Esophagus squamous epithelium (tissue), 5 donors: ENCODE measurements around the gene CD3E. TPM values are rescaled to one million over a fixed set of nuclear protein-coding genes. Genes with fewer than 3 reads are reported as not detected.

Source experiments
- DNase-seq: peaks from one replicate; lab custom pipeline; 2025; lab: John Stamatoyannopoulos, UW
- H3K27ac ChIP-seq, 4 donors: fragments of 200-600 bp; sonication (generic); one replicate each; pipeline ENCODE4 v1.5.1; 2016 to 2019; ENCODE audit warnings: mild to moderate bottlenecking in 1 of 4
- H3K27me3 ChIP-seq, 4 donors: fragments of 200-600 bp; sonication (generic); 1 replicate in 3 of 4; 2 replicates in 1 of 4; pipeline versions ENCODE4 v1.5.1 to v1.6.0; 2017 to 2021; ENCODE audit warnings: antibody characterized with exemption in 1 of 4
- H3K36me3 ChIP-seq, 3 donors: fragments of 200-600 bp; sonication (generic); one replicate each; pipeline ENCODE4 v1.5.1; 2016 to 2019
- H3K4me1 ChIP-seq, 3 donors: fragments of 200-600 bp; sonication (generic); one replicate each; pipeline ENCODE4 v1.5.1; 2017 to 2019
- H3K4me3 ChIP-seq, 4 donors: fragments of 200-600 bp; sonication (generic); 1 replicate in 3 of 4; 2 replicates in 1 of 4; pipeline ENCODE4 v1.5.1; 2016 to 2019; ENCODE audit warnings: mild to moderate bottlenecking in 2 of 4, moderate library complexity in 1 of 4
- H3K9me3 ChIP-seq, 3 donors: fragments of 200-600 bp; sonication (generic); one replicate each; pipeline ENCODE4 v1.5.1; 2016 to 2019
- POLR2A ChIP-seq, 4 donors: fragments of 450-650 bp; IDR thresholded peaks; one replicate each; pipeline ENCODE4 v1.6.1; 2017; ENCODE audit warnings: antibody characterized with exemption in 4 of 4, mild to moderate bottlenecking in 4 of 4, moderate library complexity in 3 of 4
- WGBS, 2 donors: methylation state at CpG; one replicate each; pipeline ENCODE4 v1.1.5; 2018; 5-methylcytosine and 5-hydroxymethylcytosine counted together
- intact Hi-C: fragments of 100-400 bp; cut with DNase I; formaldehyde crosslinking; loops from one replicate; pipeline ENCODE4 v1.15.0; 2022
- total RNA-seq, 4 donors: library from RNA; depleted of rRNA; stranded (reverse); fragments of >200 nt; gene quantifications; one replicate each; pipeline ENCODE4 v1.1.0, GENCODE V29; 2016
- TF ChIP-seq, protein P1 (sequence below), 6 experiments: fragments of 450-650 bp in 4 of 6; fragments of 200-600 bp in 2 of 6; sonication (generic) in 2 of 6; IDR thresholded peaks; one replicate each; pipeline ENCODE4 v1.5.1; 2016 to 2019; ENCODE audit warnings: antibody characterized with exemption in 6 of 6, mild to moderate bottlenecking in 4 of 6, moderate library complexity in 4 of 6
- donor health status: DM: yes; HTN: yes; CAD: no.

The CD3E gene
- total RNA-seq, 4 donors from 2014 or later, result 1.9 to 7.8 (median 3.1) TPM

DNA sequence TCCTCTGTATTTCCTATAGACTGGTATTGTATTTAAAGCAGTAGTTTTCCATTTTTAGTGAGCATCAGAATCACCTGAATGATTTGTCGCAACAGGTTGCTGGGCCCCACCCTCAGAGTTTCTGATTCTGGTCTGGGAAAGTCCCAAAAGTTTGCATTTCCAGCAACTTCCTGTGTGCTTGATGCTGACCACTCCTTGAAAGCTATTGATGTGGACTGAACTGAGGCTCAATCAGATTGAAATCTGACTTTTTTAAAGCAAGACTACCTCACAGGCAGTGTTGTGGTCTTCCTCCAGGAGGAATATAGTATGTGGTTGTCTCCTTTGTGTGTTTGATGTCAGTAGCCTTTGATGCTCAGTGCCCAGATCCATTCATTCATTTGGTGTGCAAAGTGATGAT is 23.2 kb upstream of the CD3E start:
- no peak for DNase-seq

DNA sequence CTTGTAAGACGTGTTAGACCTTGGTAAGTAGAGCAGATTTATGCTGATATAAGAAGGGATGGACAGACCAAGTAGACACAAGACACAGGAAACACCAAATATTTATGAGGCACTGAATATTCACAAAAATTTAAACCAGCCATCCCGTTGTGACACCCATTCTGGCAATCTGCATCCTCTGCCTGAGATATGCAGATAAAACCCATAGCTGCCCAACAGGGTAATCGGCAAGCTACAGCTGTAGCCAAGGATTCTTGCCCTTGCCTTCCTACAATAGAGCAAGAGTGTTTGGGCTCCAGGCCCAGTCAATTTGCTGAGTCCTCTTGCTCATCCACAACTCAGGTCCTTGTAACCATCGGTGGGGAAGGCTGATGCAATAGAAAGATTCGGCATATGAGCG is 21.9 kb upstream of the CD3E start:
- Histone ChIP-seq H3K9me3 (no peaks in the 10 kb centered on the region), H3K27me3 (no peaks in the 10 kb centered on the region), H3K4me1 (peaks cover 0 to 51% (median 11%) of the 10 kb centered on the region in 3 donors), H3K36me3 (no peaks in the 10 kb centered on the region), H3K4me3 (no peak overlapping the region), H3K27ac (peak overlapping the region in 2 of 4 donors; percentile 21 to 27)
- no peak for DNase-seq
- intact Hi-C loops, result no loop called here
- TF ChIP-seq, protein P1, sequence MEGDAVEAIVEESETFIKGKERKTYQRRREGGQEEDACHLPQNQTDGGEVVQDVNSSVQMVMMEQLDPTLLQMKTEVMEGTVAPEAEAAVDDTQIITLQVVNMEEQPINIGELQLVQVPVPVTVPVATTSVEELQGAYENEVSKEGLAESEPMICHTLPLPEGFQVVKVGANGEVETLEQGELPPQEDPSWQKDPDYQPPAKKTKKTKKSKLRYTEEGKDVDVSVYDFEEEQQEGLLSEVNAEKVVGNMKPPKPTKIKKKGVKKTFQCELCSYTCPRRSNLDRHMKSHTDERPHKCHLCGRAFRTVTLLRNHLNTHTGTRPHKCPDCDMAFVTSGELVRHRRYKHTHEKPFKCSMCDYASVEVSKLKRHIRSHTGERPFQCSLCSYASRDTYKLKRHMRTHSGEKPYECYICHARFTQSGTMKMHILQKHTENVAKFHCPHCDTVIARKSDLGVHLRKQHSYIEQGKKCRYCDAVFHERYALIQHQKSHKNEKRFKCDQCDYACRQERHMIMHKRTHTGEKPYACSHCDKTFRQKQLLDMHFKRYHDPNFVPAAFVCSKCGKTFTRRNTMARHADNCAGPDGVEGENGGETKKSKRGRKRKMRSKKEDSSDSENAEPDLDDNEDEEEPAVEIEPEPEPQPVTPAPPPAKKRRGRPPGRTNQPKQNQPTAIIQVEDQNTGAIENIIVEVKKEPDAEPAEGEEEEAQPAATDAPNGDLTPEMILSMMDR (IDR thresholded peaks at IDR 0.05), result no peak
- no peak for TF ChIP-seq POLR2A (IDR thresholded peaks at IDR 0.05)
- 69 to 76% methylated on average over 6 of the region's 6 CpGs for WGBS, 2 donors

More for the DNA sequence above, 23.2 kb upstream of the CD3E start:
- intact Hi-C loops, result no loop called here
- TF ChIP-seq, protein P1 (IDR thresholded peaks at IDR 0.05), result no peak
- TF ChIP-seq POLR2A (IDR thresholded peaks at IDR 0.05), result no peak
- H3K4me1 ChIP-seq, result peaks cover under 1 to 61% (median 19%) of the 10 kb centered on the region in 3 donors
- H3K9me3 ChIP-seq, result no peaks in the 10 kb centered on the region
- H3K4me3 ChIP-seq, result no peak overlapping the region
- no peaks in the 10 kb centered on the region for H3K36me3 ChIP-seq
- peak overlapping the region; percentile 25 to 63 (median 60) for H3K27ac ChIP-seq
- H3K27me3 ChIP-seq, result no peaks in the 10 kb centered on the region
- 31 to 33% methylated on average over 1 of the region's 1 CpG for WGBS, 2 donors

DNA sequence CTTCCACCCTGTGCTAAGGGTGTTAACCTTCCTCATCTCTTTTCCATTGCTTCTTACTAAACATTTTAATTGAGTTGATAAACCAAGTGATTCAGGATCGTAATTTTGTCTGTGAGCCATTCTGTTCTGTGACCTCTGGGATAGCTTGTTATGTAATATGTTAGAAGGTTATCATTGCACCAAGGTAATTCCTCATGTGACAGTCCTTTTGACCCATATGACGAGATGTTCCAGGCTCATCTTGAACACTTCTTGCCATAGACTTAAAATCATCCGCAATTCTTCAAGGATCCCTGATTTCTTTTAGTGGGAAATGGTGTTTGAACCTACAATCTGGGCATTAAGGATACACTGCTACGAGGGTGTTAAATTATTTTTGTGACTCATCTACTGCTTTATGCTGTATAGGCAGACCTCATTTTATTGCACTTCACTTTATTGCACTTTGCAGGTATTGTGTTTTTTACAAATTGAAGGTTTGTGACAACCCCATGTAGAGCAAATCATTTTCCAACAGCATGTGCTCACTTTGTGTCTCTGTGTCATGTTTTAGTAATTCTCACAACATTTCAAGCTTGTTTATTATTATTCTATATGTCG is 21.4 kb upstream of the CD3E start:
- WGBS, 2 donors, result 66 to 69% methylated on average over 5 of the region's 5 CpGs
- no peak for DNase-seq
- no peaks in the 10 kb centered on the region for H3K36me3 ChIP-seq
- peaks cover 0 to 45% (median 7%) of the 10 kb centered on the region in 3 donors for H3K4me1 ChIP-seq
- H3K27me3 ChIP-seq, result no peaks in the 10 kb centered on the region
- intact Hi-C loops, result no loop called here
- TF ChIP-seq, protein P1 (IDR thresholded peaks at IDR 0.05), result no peak
- no peak for TF ChIP-seq POLR2A (IDR thresholded peaks at IDR 0.05)
- peak overlapping the region in 3 of 4 donors; percentile 21 to 27 (median 25) for H3K27ac ChIP-seq
- no peaks in the 10 kb centered on the region for H3K9me3 ChIP-seq
- H3K4me3 ChIP-seq, result no peak overlapping the region

DNA sequence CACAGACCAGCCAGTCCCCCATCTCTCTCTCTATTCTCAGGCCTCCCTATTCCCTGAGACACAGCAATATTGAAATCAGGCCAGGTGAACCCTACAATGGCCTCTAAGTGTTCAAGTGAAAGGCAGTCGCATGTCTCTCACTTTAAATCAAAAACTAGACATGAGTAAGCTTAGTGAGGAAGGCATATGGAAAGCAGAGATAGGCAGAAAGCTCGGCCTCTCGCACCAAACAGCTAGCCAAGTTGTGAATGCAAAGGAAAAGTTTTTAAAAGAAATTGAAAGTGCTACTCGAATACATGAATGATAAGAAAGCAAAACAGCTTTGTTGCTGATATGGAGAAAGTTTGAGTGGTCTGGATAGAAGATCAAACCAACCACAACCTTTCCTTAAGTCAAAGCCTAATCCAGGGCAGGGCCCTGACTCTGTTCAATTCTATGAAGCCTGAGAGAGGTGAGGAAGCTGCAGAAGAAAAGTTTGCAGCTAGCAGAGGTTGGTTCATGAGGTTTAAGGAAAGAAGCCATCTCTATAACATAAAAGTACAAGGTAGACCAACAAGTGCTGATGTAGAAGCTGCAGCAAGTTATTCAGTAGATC is 20.7 kb upstream of the CD3E start:
- H3K4me3 ChIP-seq, result no peak overlapping the region
- no peaks in the 10 kb centered on the region for H3K9me3 ChIP-seq
- H3K4me1 ChIP-seq, result peaks cover 0 to 39% (median 3%) of the 10 kb centered on the region in 3 donors
- TF ChIP-seq, protein P1 (IDR thresholded peaks at IDR 0.05), result no peak
- no peak for TF ChIP-seq POLR2A (IDR thresholded peaks at IDR 0.05)
- H3K36me3 ChIP-seq, result no peaks in the 10 kb centered on the region
- no peak for DNase-seq
- H3K27ac ChIP-seq, result peak overlapping the region in 3 of 4 donors; percentile 21 to 27 (median 25)
- 51 to 62% methylated on average over 4 of the region's 4 CpGs for WGBS, 2 donors
- intact Hi-C loops, result no loop called here
- H3K27me3 ChIP-seq, result no peaks in the 10 kb centered on the region

DNA sequence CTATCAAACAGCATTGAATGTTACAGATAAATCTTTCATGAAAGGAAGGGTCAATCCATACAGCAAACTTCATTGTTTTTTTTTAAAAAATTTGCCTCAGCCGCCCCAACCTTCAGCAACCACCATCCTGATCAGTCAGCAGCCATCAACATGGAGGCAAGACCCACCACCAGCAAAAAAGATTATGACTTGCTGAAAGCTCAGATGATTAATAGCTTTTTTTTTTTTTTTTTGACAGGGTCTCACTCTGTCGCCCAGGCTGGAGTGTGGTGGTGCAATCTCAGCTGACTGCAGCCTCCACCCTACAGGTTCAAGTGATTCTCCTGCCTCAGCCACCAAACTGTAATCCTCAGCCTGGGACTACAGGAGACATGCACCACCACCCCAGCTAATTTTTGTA is 18.0 kb upstream of the CD3E start:
- 78 to 80% methylated on average over 2 of the region's 2 CpGs for WGBS, 2 donors
- Histone ChIP-seq H3K9me3 (no peaks in the 10 kb centered on the region), H3K4me1 (peaks cover 0 to 31% (median 0%) of the 10 kb centered on the region in 3 donors), H3K4me3 (no peak overlapping the region), H3K36me3 (no peaks in the 10 kb centered on the region), H3K27me3 (no peaks in the 10 kb centered on the region), H3K27ac (no peak overlapping the region)
- no peak for DNase-seq
- intact Hi-C loops, result no loop called here
- no peak for TF ChIP-seq POLR2A (IDR thresholded peaks at IDR 0.05)
- TF ChIP-seq, protein P1 (IDR thresholded peaks at IDR 0.05), result no peak
